K562 (cell line): ENCODE results near the gene TRNT1. TPM values are rescaled to one million over a fixed set of nuclear protein-coding genes. Genes with fewer than 3 reads are reported as not detected.
A peak's percentile ranks its signal among the peaks of the same experiment; 100 is the strongest.

Source experiments
- CTCFL ChIP-seq: IDR thresholded peaks from 2 replicates; pipeline ENCODE4 v1.6.1; 2011; ENCODE audit warnings: borderline replicate concordance, low read depth, mild to moderate bottlenecking, moderate library complexity, low read length; ENCODE audit not compliant: insufficient read depth, poor library complexity, severe bottlenecking
- EGR1 ChIP-seq: fragments of 450-650 bp; conservative IDR thresholded peaks from 2 replicates; pipeline ENCODE4 v1.6.1; 2017; ENCODE audit warnings: mild to moderate bottlenecking
- MYNN ChIP-seq, 2 experiments: sonication (generic); formaldehyde crosslinking in 1 of 2; IDR thresholded peaks; 2 replicates each; pipeline versions ENCODE4 v1.5.0 to v1.6.1; 2016 to 2020; ENCODE audit warnings: antibody characterized with exemption in 1 of 2, missing genetic modification reagents in 1 of 2
- RAD21 ChIP-seq, 2 experiments: fragments of 250-450 bp in 1 of 2; fragments of 450-650 bp in 1 of 2; sonication (Bioruptor Pico) in 1 of 2; formaldehyde crosslinking in 1 of 2; IDR thresholded peaks in 1 of 2; conservative IDR thresholded peaks in 1 of 2; 2 replicates each; pipeline versions ENCODE4 v1.4.0 to v1.8.0; 2020 to 2022; ENCODE audit warnings: mild to moderate bottlenecking in 2 of 2, moderate library complexity in 1 of 2
- SOX6 ChIP-seq: fragments of 450-650 bp; IDR thresholded peaks from 2 replicates; pipeline ENCODE4 v1.6.1; 2014; ENCODE audit warnings: mild to moderate bottlenecking
- SRF ChIP-seq, 2 experiments: fragments of 250-450, 450-650 bp in 1 of 2; sonication (Bioruptor Pico) in 1 of 2; sonication (generic) in 1 of 2; formaldehyde crosslinking; IDR thresholded peaks; 2 replicates each; pipeline versions ENCODE4 v1.5.0 to v1.5.1; 2020 to 2022; ENCODE audit warnings: mild to moderate bottlenecking in 1 of 2, missing genetic modification reagents in 1 of 2
- ZNF318 ChIP-seq, 2 experiments: fragments of 450-650 bp; IDR thresholded peaks; 2 replicates each; pipeline ENCODE4 v1.6.1; 2016; ENCODE audit warnings: mild to moderate bottlenecking in 2 of 2, borderline replicate concordance in 1 of 2, low read depth in 1 of 2, moderate library complexity in 1 of 2
- ZNF79 ChIP-seq: fragments of 250-450 bp; sonication (Bioruptor Pico); IDR thresholded peaks from 2 replicates; pipeline ENCODE4 v1.4.0; 2020; ENCODE audit warnings: low read depth, mild to moderate bottlenecking, moderate library complexity
- polyA plus RNA-seq, 8 experiments: library from polyadenylated mRNA; depleted of rRNA in 4 of 8; stranded (reverse) in 5 of 8; unstranded in 3 of 8; fragments of >200 nt; fragmentation: Nextera tagmentation in 2 of 8; fragmentation: Illumina TruSeq in 1 of 8; extraction: Ambion mirVana in 2 of 8; extraction: Trizol in 1 of 8; gene quantifications; 2 replicates each; pipeline versions ENCODE4 v1.2.1 to v1.2.3, GENCODE V29; 2011 to 2014; ENCODE audit warnings: inconsistent platforms in 1 of 8, missing spikeins in 1 of 8
- total RNA-seq, 7 experiments: library from RNA; depleted of rRNA in 6 of 7; stranded (reverse); fragments of >200 nt in 6 of 7; fragmentation: Illumina TruSeq in 2 of 7; extraction: Trizol in 2 of 7; gene quantifications; 2 replicates each; pipeline versions ENCODE4 v1.2.1 to v1.2.3, GENCODE V29; 2011 to 2021; ENCODE audit warnings: low replicate concordance in 1 of 7
- TF ChIP-seq, protein P1 (sequence below): fragments of 450-650 bp; formaldehyde crosslinking; IDR thresholded peaks from 2 replicates; pipeline ENCODE4 v1.4.0; 2022; ENCODE audit warnings: missing genetic modification characterization
- TF ChIP-seq, protein P2 (sequence below): fragments of 250-450 bp; sonication (Bioruptor Pico); IDR thresholded peaks from 2 replicates; pipeline ENCODE4 v1.9.0; 2021; ENCODE audit warnings: mild to moderate bottlenecking, inconsistent platforms

Gene TRNT1
- total and polyA plus RNA-seq, 9 of the 15 experiments (the other 6 are each of a cell fraction or from before 2014, with no cell fraction given) = 38.1 to 58.2 (median 47.4) TPM

GRCh38 chr3:3126477-3127431 is at the start of gene TRNT1 (continued):
- TF ChIP-seq ZNF318 (IDR thresholded peaks at IDR 0.05; ENCODE audit: borderline replicate concordance in 1 of 2, low read depth in 1 of 2) = no peak
- peak in 1 of 2 experiments; percentile 18; a peak in 2 of 4 replicates for TF ChIP-seq SRF (CRISPR knock-in tag; IDR thresholded peaks at IDR 0.05)
- no peak for TF ChIP-seq RAD21 (CRISPR knock-in tag; conservative IDR thresholded peaks at IDR 0.05 in 1 of 2, IDR thresholded peaks at IDR 0.05 in 1 of 2)
- TF ChIP-seq, protein P1, sequence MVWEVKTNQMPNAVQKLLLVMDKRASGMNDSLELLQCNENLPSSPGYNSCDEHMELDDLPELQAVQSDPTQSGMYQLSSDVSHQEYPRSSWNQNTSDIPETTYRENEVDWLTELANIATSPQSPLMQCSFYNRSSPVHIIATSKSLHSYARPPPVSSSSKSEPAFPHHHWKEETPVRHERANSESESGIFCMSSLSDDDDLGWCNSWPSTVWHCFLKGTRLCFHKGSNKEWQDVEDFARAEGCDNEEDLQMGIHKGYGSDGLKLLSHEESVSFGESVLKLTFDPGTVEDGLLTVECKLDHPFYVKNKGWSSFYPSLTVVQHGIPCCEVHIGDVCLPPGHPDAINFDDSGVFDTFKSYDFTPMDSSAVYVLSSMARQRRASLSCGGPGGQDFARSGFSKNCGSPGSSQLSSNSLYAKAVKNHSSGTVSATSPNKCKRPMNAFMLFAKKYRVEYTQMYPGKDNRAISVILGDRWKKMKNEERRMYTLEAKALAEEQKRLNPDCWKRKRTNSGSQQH (CRISPR knock-in tag) = 0 out of 2 replicates have a peak, but pooled peaks have one; percentile 33
- TF ChIP-seq, protein P2, sequence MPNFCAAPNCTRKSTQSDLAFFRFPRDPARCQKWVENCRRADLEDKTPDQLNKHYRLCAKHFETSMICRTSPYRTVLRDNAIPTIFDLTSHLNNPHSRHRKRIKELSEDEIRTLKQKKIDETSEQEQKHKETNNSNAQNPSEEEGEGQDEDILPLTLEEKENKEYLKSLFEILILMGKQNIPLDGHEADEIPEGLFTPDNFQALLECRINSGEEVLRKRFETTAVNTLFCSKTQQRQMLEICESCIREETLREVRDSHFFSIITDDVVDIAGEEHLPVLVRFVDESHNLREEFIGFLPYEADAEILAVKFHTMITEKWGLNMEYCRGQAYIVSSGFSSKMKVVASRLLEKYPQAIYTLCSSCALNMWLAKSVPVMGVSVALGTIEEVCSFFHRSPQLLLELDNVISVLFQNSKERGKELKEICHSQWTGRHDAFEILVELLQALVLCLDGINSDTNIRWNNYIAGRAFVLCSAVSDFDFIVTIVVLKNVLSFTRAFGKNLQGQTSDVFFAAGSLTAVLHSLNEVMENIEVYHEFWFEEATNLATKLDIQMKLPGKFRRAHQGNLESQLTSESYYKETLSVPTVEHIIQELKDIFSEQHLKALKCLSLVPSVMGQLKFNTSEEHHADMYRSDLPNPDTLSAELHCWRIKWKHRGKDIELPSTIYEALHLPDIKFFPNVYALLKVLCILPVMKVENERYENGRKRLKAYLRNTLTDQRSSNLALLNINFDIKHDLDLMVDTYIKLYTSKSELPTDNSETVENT (CRISPR knock-in tag) = peak; percentile 93
- TF ChIP-seq MYNN (IDR thresholded peaks at IDR 0.05) = no peak
- TF ChIP-seq MYNN (CRISPR knock-in tag; IDR thresholded peaks at IDR 0.05) = no peak
- TF ChIP-seq EGR1 = peak; percentile 96
- no peak for TF ChIP-seq CTCFL
- no peak for TF ChIP-seq SOX6
- TF ChIP-seq ZNF79 (CRISPR knock-in tag) = no peak
